Activated CD4-positive, alpha-beta T cell treated with anti-CD3 and anti-CD28 coated beads, Interleukin-2, amount 10 ng/mL, durations not matched to agents 24 days and 14 days (primary cell): ENCODE data around the gene SPTY2D1. TPM values are rescaled to one million over a fixed set of nuclear protein-coding genes. Genes with fewer than 3 reads are reported as not detected.

Experiments
- DNase-seq: peaks from one replicate; pipeline ENCODE4 v3.0.0; 2022
- H3K27ac Mint-ChIP-seq: one replicate; pipeline ENCODE4 v1.8.0; 2022; ENCODE audit warnings: mild to moderate bottlenecking, mixed read lengths
- H3K27me3 Mint-ChIP-seq: one replicate; pipeline ENCODE4 v1.8.0; 2022; ENCODE audit warnings: mixed read lengths
- H3K36me3 Mint-ChIP-seq: one replicate; pipeline ENCODE4 v1.8.0; 2022; ENCODE audit warnings: low read depth, mild to moderate bottlenecking, mixed read lengths
- H3K4me1 Mint-ChIP-seq: one replicate; pipeline ENCODE4 v1.8.0; 2021; ENCODE audit warnings: mixed read lengths
- H3K4me3 Mint-ChIP-seq: one replicate; pipeline ENCODE4 v1.8.0; 2022; ENCODE audit warnings: mild to moderate bottlenecking, moderate library complexity, mixed read lengths
- H3K9me3 Mint-ChIP-seq: one replicate; pipeline ENCODE4 v1.8.0; 2021; ENCODE audit warnings: mixed read lengths
- intact Hi-C: fragments of 100-400 bp; cut with micrococcal nuclease; formaldehyde crosslinking; loops from one replicate; pipeline ENCODE4 v1.15.1; 2023
- total RNA-seq: library from RNA; stranded (reverse); gene quantifications from 2 replicates; pipeline ENCODE4 v1.2.3, GENCODE V29; 2022

The SPTY2D1 gene
- total RNA-seq, 1 donor from 2014 or later, result 22.8 TPM

DNA sequence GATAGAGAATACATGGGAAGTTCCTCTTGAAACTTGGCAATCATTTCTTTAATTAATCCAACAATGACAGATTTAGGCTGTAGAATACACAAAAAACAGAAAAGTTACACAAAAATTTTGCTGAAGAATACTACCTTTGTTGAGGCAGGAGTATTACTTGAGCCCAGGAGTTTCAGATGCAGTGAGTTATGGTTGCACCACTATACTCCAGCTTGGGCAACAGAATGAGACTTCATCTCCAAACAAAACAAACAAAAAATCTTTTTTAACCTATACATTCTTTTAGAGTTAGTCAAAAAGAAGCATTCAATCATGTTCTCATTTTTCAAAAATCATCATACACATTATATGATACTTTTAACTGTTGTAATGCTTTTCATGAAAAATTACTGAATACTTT, 67.7 kb downstream of the SPTY2D1 start:
- peaks cover 2% of the 10 kb centered on the region for H3K4me1 Mint-ChIP-seq
- H3K4me3 Mint-ChIP-seq, result no peak overlapping the region
- H3K9me3 Mint-ChIP-seq, result no peaks in the 10 kb centered on the region
- H3K27me3 Mint-ChIP-seq, result no peaks in the 10 kb centered on the region
- peaks cover 22% of the 10 kb centered on the region for H3K36me3 Mint-ChIP-seq
- intact Hi-C loops, result no loop called here
- H3K27ac Mint-ChIP-seq, result no peak overlapping the region
- DNase-seq, result no peak

DNA sequence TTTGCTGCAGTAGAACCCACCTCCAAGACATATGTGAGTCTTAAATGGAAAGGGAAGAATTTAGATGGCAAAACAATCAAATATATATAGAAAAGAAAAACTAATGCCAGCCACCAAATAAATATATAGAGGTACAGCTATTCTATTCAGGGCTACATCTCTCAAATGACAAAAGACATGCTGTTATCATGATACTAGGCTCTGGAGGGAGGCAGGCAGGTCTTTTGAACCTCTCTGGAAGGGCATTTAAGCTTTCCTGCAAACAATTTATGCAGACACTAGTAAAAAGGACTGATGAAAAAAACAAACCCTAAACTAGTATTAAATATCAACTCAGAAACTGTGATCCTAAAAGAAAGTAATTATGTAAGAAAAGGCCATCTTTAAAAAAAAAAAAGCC, 70.0 kb downstream of the SPTY2D1 start:
- Mint-ChIP-seq H3K27me3 (no peaks in the 10 kb centered on the region), H3K36me3 (peaks cover 15% of the 10 kb centered on the region), H3K9me3 (no peaks in the 10 kb centered on the region), H3K4me1 (no peaks in the 10 kb centered on the region), H3K4me3 (no peak overlapping the region), H3K27ac (no peak overlapping the region)
- no peak for DNase-seq
- intact Hi-C loops, result no loop called here

DNA sequence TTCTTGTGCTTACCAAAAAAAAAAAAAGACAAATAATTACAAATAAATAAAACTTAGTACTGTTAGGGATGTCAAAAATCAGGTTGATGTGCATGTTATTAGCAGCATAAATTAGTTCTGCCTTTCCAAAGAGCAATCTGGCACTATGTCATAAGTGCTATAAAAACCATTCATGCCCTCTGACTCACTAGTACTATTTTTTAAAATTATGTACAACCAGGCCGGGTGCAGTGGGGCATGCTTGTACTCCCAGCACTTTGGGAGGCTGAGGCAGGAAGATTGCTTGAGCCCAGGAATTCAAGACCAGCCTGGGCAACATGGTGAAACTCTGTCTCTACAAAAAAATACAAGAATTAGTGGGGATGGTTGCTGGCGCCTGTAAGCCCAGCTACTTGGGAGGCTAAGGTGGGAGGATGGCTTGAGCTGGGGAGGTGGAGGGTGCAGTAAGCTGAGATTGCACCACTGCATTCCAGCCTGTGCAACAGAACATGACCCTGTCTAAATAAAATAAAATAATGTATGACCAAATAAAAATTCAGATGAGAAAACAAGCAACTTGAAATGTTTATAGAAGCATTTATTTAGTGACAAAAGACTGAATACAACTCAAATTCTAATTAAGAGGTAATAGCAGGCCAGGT, 70.9 kb downstream of the SPTY2D1 start:
- no peaks in the 10 kb centered on the region for H3K27me3 Mint-ChIP-seq
- H3K9me3 Mint-ChIP-seq, result no peaks in the 10 kb centered on the region
- DNase-seq, result no peak
- no peak overlapping the region for H3K27ac Mint-ChIP-seq
- intact Hi-C loops, result no loop called here
- H3K4me3 Mint-ChIP-seq, result no peak overlapping the region
- no peaks in the 10 kb centered on the region for H3K4me1 Mint-ChIP-seq
- peaks cover 14% of the 10 kb centered on the region for H3K36me3 Mint-ChIP-seq

Other genes starting within 250 kb of the SPTY2D1 start
- gene LDHA, start 239.8 kb downstream of the SPTY2D1 start, total RNA-seq, result 1,753 and 1,772 TPM in 2 replicates
- gene LDHC, start 222.0 kb downstream of the SPTY2D1 start, total RNA-seq, result 0.64 TPM in 1 of 2 replicates, not detected in the other
- gene LDHAL6A, start 178.5 kb downstream of the SPTY2D1 start, total RNA-seq, result not detected in 2 replicates
- gene TSG101, start 107.4 kb downstream of the SPTY2D1 start, total RNA-seq, result 39.6 and 43.5 TPM in 2 replicates
- gene UEVLD, start 45.6 kb downstream of the SPTY2D1 start, total RNA-seq, result 19.2 and 20.7 TPM in 2 replicates
- 3.4 and 3.5 TPM in 2 replicates for gene MISFA, start 34.6 kb downstream of the SPTY2D1 start, total RNA-seq
- gene TMEM86A, start 64.4 kb upstream of the SPTY2D1 start, total RNA-seq, result 0.21 and 0.73 TPM in 2 replicates
- gene IGSF22, start 91.8 kb upstream of the SPTY2D1 start, total RNA-seq, result 0.31 TPM in 1 of 2 replicates, not detected in the other
- gene PTPN5, start 157.5 kb upstream of the SPTY2D1 start, total RNA-seq, result not detected in 2 replicates